K562 (cell line): Measurements from ENCODE around the gene SPON1. TPM values are rescaled to one million over a fixed set of nuclear protein-coding genes. Genes with fewer than 3 reads are reported as not detected.

ENCODE experiments used
- ATAC-seq: fragments of 200-7000 bp; cut with Tn5 transposase; 3 replicates; pipeline ENCODE4 v1.9.1; 2020; ENCODE audit warnings: moderate library complexity
- BruUV-seq: library from RNA; stranded (reverse); fragments of 400-500 nt; replicated peaks from 2 replicates; lab custom pipeline; 2021; lab: Mats Ljungman, UMichigan
- CTCF ChIA-PET: fragments of 300-600 bp; formaldehyde crosslinking; extraction: SDS; loops from one replicate; lab custom pipeline; 2021; ENCODE audit warnings: low intra/inter-chr PET ratio; lab: Yijun Ruan, JAX
- POLR2A ChIA-PET: fragments of 300-600, 350-650 bp; sonication (Branson Sonifier 250); formaldehyde crosslinking; extraction: SDS; loops from one replicate; lab custom pipeline; 2021; ENCODE audit warnings: antibody characterized with exemption, inconsistent platforms; lab: Yijun Ruan, JAX
- DNase-seq, 4 experiments: peaks; one replicate each; pipeline versions ENCODE4 v3.0.0 to v3.0.0-alpha.2; 2011 to 2018; ENCODE audit warnings: low spot score in 3 of 4, mixed read lengths in 3 of 4; ENCODE audit errors: extremely low read depth in 1 of 4
- FAIRE-seq: peaks from 2 replicates; lab custom pipeline; 2011; peaks lifted over from hg19 to GRCh38; lab: Jason Lieb, UNC
- H2AFZ ChIP-seq: 2 replicates; pipeline ENCODE4 v1.6.0; 2011; ENCODE audit warnings: low read depth, low read length, control low read depth, inconsistent platforms
- H3K27ac ChIP-seq: fragments of 200-600 bp; 3 replicates; pipeline ENCODE4 v1.8.0; 2011; ENCODE audit warnings: low read depth, mild to moderate bottlenecking, control low read depth, inconsistent platforms, low read length, moderate library complexity, mixed read lengths; ENCODE audit errors: extremely low read depth
- H3K27me3 ChIP-seq, 2 experiments: fragments of 300-600 bp in 1 of 2; 2 replicates in 1 of 2; 3 replicates in 1 of 2; pipeline versions ENCODE4 v1.6.0 to v1.8.0; 2011; ENCODE audit warnings: inconsistent platforms in 2 of 2, low read length in 2 of 2, mild to moderate bottlenecking in 1 of 2, mixed read lengths in 1 of 2, moderate library complexity in 1 of 2; ENCODE audit not compliant: control insufficient read depth in 2 of 2, insufficient read depth in 2 of 2
- H3K36me3 ChIP-seq: fragments of 300-600 bp; 3 replicates; pipeline ENCODE4 v1.8.0; 2011; ENCODE audit warnings: mild to moderate bottlenecking, low read length, inconsistent platforms; ENCODE audit not compliant: control insufficient read depth, insufficient read depth
- H3K4me1 ChIP-seq, 2 experiments: fragments of 200-600 bp in 1 of 2; replicated peaks in 1 of 2; 2 replicates in 1 of 2; 3 replicates in 1 of 2; pipeline versions ENCODE4 v1.5.1 to v1.8.0; 2011; ENCODE audit warnings: inconsistent platforms in 2 of 2, low read length in 2 of 2, mild to moderate bottlenecking in 1 of 2, mixed read lengths in 1 of 2, moderate library complexity in 1 of 2; ENCODE audit not compliant: control insufficient read depth in 2 of 2, insufficient read depth in 2 of 2
- H3K4me2 ChIP-seq: 2 replicates; pipeline ENCODE4 v1.6.1; 2011; ENCODE audit warnings: low read length, control low read depth, inconsistent platforms, mixed read lengths; ENCODE audit not compliant: insufficient read depth
- H3K4me3 ChIP-seq: fragments of 200-600 bp; sonication (generic), shearing (Covaris generic); 2 replicates; pipeline ENCODE4 v1.5.1; 2016; ENCODE audit warnings: control low read depth, inconsistent platforms
- H3K79me2 ChIP-seq: fragments of 200-600 bp; 3 replicates; pipeline ENCODE4 v1.8.0; 2011; ENCODE audit warnings: low read length, inconsistent platforms; ENCODE audit not compliant: control insufficient read depth, insufficient read depth
- H3K9ac ChIP-seq, 2 experiments: 2 replicates each; pipeline versions ENCODE4 v1.6.0 to v1.6.1; 2011; ENCODE audit warnings: low read depth in 2 of 2, low read length in 2 of 2, control low read depth in 1 of 2, inconsistent platforms in 1 of 2, mild to moderate bottlenecking in 1 of 2, mixed read lengths in 1 of 2; ENCODE audit not compliant: insufficient read depth in 1 of 2
- H3K9me1 ChIP-seq: one replicate; pipeline ENCODE4 v1.6.0; 2011; ENCODE audit warnings: inconsistent platforms, mild to moderate bottlenecking, low read length, moderate library complexity; ENCODE audit not compliant: control insufficient read depth, insufficient read depth
- H3K9me3 ChIP-seq: replicated peaks from 2 replicates; pipeline ENCODE4 v1.5.1; 2011; ENCODE audit warnings: low read depth, low read length, inconsistent platforms; ENCODE audit not compliant: control insufficient read depth, insufficient read depth
- H4K20me1 ChIP-seq: replicated peaks from 2 replicates; pipeline ENCODE4 v1.6.1; 2011; ENCODE audit warnings: low read length, inconsistent platforms, mixed read lengths; ENCODE audit not compliant: control insufficient read depth, insufficient read depth
- BRD4 ChIP-seq: fragments of 200-600 bp; sonication (generic); IDR thresholded peaks from 2 replicates; pipeline ENCODE4 v1.6.1; 2017; ENCODE audit warnings: inconsistent platforms
- EP400 ChIP-seq: fragments of 450-650 bp; IDR thresholded peaks from 2 replicates; pipeline ENCODE4 v1.6.1; 2017; ENCODE audit warnings: antibody characterized with exemption, mild to moderate bottlenecking, moderate library complexity
- FOXJ3 ChIP-seq: sonication (generic); formaldehyde crosslinking; IDR thresholded peaks from 2 replicates; pipeline ENCODE4 v1.4.0; 2020; ENCODE audit warnings: mild to moderate bottlenecking, missing genetic modification reagents
- MBD2 ChIP-seq: sonication (generic); IDR thresholded peaks from 2 replicates; pipeline ENCODE4 v1.6.1; 2016; ENCODE audit warnings: low read depth, borderline replicate concordance
- MEF2A ChIP-seq: IDR thresholded peaks from 2 replicates; pipeline ENCODE4 v1.6.1; 2011; ENCODE audit warnings: low read depth, mild to moderate bottlenecking, low read length, moderate library complexity; ENCODE audit not compliant: control insufficient read depth
- MEF2D ChIP-seq: conservative IDR thresholded peaks from 2 replicates; pipeline ENCODE4 v1.6.1; 2016; ENCODE audit warnings: low read depth, missing genetic modification characterization, missing compliant biosample characterization
- NFXL1 ChIP-seq: fragments of 450-650 bp; formaldehyde crosslinking; IDR thresholded peaks from 2 replicates; pipeline ENCODE4 v1.4.0; 2021; ENCODE audit warnings: mild to moderate bottlenecking
- PML ChIP-seq: IDR thresholded peaks from 2 replicates; pipeline ENCODE4 v1.6.1; 2012; ENCODE audit warnings: low read length, inconsistent platforms
- PURB ChIP-seq: sonication (generic); formaldehyde crosslinking; IDR thresholded peaks from 2 replicates; pipeline ENCODE4 v1.9.0; 2021; ENCODE audit warnings: low read depth, mild to moderate bottlenecking, missing genetic modification reagents
- RNF2 ChIP-seq: sonication (generic); IDR thresholded peaks from 2 replicates; pipeline ENCODE4 v1.6.1; 2016
- SMAD2 ChIP-seq: fragments of 150-350 bp; IDR thresholded peaks from 2 replicates; pipeline ENCODE4 v1.6.1; 2014; ENCODE audit warnings: low read depth, mild to moderate bottlenecking, low read length
- STAT5B ChIP-seq: fragments of 250-450 bp; sonication (Bioruptor Pico); IDR thresholded peaks from 2 replicates; pipeline ENCODE4 v1.8.0; 2021; ENCODE audit warnings: mild to moderate bottlenecking, inconsistent platforms
- ZFP36 ChIP-seq: fragments of 150-350 bp; IDR thresholded peaks from 2 replicates; pipeline ENCODE4 v1.6.1; 2018; ENCODE audit warnings: low read length, low read depth; ENCODE audit not compliant: partially characterized antibody
- ZNF76 ChIP-seq: fragments of 250-450 bp; sonication (Bioruptor Pico); IDR thresholded peaks from 2 replicates; pipeline ENCODE4 v1.4.0; 2020; ENCODE audit warnings: mild to moderate bottlenecking, moderate library complexity, borderline replicate concordance
- WGBS: fragments of 100-300 bp; shearing (Covaris generic); methylation state at CpG from one replicate; pipeline ENCODE4 v1.1.6; 2016; ENCODE audit warnings: low coverage, mixed read lengths; ENCODE audit not compliant: insufficient coverage; ENCODE audit errors: missing lambda C conversion rate; 5-methylcytosine and 5-hydroxymethylcytosine counted together
- in situ Hi-C: fragments of 300-500 bp; cut with MboI; formaldehyde crosslinking; loops from 4 replicates; pipeline ENCODE4 v1.15.0; 2018; ENCODE audit warnings: inconsistent platforms, mixed read lengths
- intact Hi-C: fragments of 100-400 bp; cut with micrococcal nuclease; formaldehyde crosslinking; loops from 2 replicates; pipeline ENCODE4 v1.14.2; 2022
- polyA plus RNA-seq, 8 experiments: library from polyadenylated mRNA; depleted of rRNA in 4 of 8; stranded (reverse) in 5 of 8; unstranded in 3 of 8; fragments of >200 nt; fragmentation: Nextera tagmentation in 2 of 8; fragmentation: Illumina TruSeq in 1 of 8; extraction: Ambion mirVana in 2 of 8; extraction: Trizol in 1 of 8; gene quantifications; 2 replicates each; pipeline versions ENCODE4 v1.2.1 to v1.2.3, GENCODE V29; 2011 to 2014; ENCODE audit warnings: inconsistent platforms in 1 of 8, missing spikeins in 1 of 8
- total RNA-seq, 7 experiments: library from RNA; depleted of rRNA in 6 of 7; stranded (reverse); fragments of >200 nt in 6 of 7; fragmentation: Illumina TruSeq in 2 of 7; extraction: Trizol in 2 of 7; gene quantifications; 2 replicates each; pipeline versions ENCODE4 v1.2.1 to v1.2.3, GENCODE V29; 2011 to 2021; ENCODE audit warnings: low replicate concordance in 1 of 7
- TF ChIP-seq, protein P1 (sequence below): fragments of 450-650 bp; formaldehyde crosslinking; IDR thresholded peaks from 2 replicates; pipeline ENCODE4 v1.4.0; 2020; ENCODE audit warnings: mild to moderate bottlenecking
- TF ChIP-seq, protein P2 (sequence below): conservative IDR thresholded peaks from 2 replicates; pipeline ENCODE4 v1.6.1; 2011; ENCODE audit warnings: low read depth, mild to moderate bottlenecking, low read length; ENCODE audit not compliant: control insufficient read depth
- TF ChIP-seq, protein P3 (sequence below): sonication (generic); formaldehyde crosslinking; IDR thresholded peaks from 2 replicates; pipeline ENCODE4 v1.9.0; 2022; ENCODE audit warnings: mild to moderate bottlenecking, missing genetic modification reagents

Gene SPON1
- total and polyA plus RNA-seq, 9 of the 15 experiments (the other 6 are each of a cell fraction or from before 2014, with no cell fraction given) = 0.04 to 0.06 TPM; not detected in 7

GRCh38 chr11:13926981-13927380 is 35.5 kb upstream of the SPON1 start:
- in situ Hi-C loops = no loop called here
- ATAC-seq = no peak
- FAIRE-seq = no peak

GRCh38 chr11:13927481-13927880 is 35.0 kb upstream of the SPON1 start:
- Histone ChIP-seq H3K4me2 (no peak overlapping the region), H2AFZ (no peak overlapping the region), H3K4me3 (no peak overlapping the region), H3K36me3 (no peaks in the 10 kb centered on the region), H3K9me3 (no peaks in the 10 kb centered on the region), H3K27me3 (no peaks in the 10 kb centered on the region), H3K4me1 (peaks cover 0 to 21% of the 10 kb centered on the region in 2 experiments; a peak in 3 of 5 replicates), H3K27ac (no peak overlapping the region), H4K20me1 (no peaks in the 10 kb centered on the region), H3K9ac (no peak overlapping the region), H3K79me2 (no peaks in the 10 kb centered on the region), H3K9me1 (no peaks in the 10 kb centered on the region)
- CTCF ChIA-PET = no interaction called here
- in situ Hi-C loops = no loop called here
- 83% methylated on average over 1 of the region's 1 CpG for WGBS
- no peak for DNase-seq
- no peak for FAIRE-seq
- ATAC-seq = no peak
- BruUV-seq = no TSS peak
- intact Hi-C loops = loop anchor here (5.0 kb wide), 1 partner anchor 55 kb away; no protein-coding TSS in a partner anchor
- POLR2A ChIA-PET = no interaction called here
- no peak for TF ChIP-seq STAT5B (CRISPR knock-in tag)
- no peak for TF ChIP-seq BRD4
- no peak for TF ChIP-seq PML
- TF ChIP-seq, protein P1, sequence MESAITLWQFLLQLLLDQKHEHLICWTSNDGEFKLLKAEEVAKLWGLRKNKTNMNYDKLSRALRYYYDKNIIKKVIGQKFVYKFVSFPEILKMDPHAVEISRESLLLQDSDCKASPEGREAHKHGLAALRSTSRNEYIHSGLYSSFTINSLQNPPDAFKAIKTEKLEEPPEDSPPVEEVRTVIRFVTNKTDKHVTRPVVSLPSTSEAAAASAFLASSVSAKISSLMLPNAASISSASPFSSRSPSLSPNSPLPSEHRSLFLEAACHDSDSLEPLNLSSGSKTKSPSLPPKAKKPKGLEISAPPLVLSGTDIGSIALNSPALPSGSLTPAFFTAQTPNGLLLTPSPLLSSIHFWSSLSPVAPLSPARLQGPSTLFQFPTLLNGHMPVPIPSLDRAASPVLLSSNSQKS (CRISPR knock-in tag) = no peak
- no peak for TF ChIP-seq ZFP36
- TF ChIP-seq EP400 = no peak
- no peak for TF ChIP-seq MBD2
- TF ChIP-seq, protein P2, sequence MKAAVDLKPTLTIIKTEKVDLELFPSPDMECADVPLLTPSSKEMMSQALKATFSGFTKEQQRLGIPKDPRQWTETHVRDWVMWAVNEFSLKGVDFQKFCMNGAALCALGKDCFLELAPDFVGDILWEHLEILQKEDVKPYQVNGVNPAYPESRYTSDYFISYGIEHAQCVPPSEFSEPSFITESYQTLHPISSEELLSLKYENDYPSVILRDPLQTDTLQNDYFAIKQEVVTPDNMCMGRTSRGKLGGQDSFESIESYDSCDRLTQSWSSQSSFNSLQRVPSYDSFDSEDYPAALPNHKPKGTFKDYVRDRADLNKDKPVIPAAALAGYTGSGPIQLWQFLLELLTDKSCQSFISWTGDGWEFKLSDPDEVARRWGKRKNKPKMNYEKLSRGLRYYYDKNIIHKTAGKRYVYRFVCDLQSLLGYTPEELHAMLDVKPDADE = no peak
- no peak for TF ChIP-seq MEF2A
- TF ChIP-seq NFXL1 (CRISPR knock-in tag) = no peak
- TF ChIP-seq FOXJ3 (CRISPR knock-in tag) = no peak
- TF ChIP-seq RNF2 = no peak

More at GRCh38 chr11:13926981-13927380, 35.5 kb upstream of the SPON1 start:
- Histone ChIP-seq H3K9me1 (no peaks in the 10 kb centered on the region), H3K4me2 (no peak overlapping the region), H2AFZ (no peak overlapping the region), H3K79me2 (no peaks in the 10 kb centered on the region), H3K9me3 (no peaks in the 10 kb centered on the region), H3K4me1 (peaks cover 0 to 21% of the 10 kb centered on the region in 2 experiments; a peak in 3 of 5 replicates), H3K27ac (no peak overlapping the region), H4K20me1 (no peaks in the 10 kb centered on the region), H3K36me3 (no peaks in the 10 kb centered on the region), H3K4me3 (no peak overlapping the region), H3K27me3 (no peaks in the 10 kb centered on the region), H3K9ac (no peak overlapping the region)
- DNase-seq = no peak
- 24% methylated on average over 2 of the region's 3 CpGs for WGBS
- intact Hi-C loops = loop anchor here (5.0 kb wide), 1 partner anchor 55 kb away; no protein-coding TSS in a partner anchor
- TF ChIP-seq PURB (CRISPR knock-in tag) = no peak
- TF ChIP-seq SMAD2 = no peak
- TF ChIP-seq MEF2D (tag) = no peak
- TF ChIP-seq ZNF76 (CRISPR knock-in tag) = no peak
- TF ChIP-seq, protein P3, sequence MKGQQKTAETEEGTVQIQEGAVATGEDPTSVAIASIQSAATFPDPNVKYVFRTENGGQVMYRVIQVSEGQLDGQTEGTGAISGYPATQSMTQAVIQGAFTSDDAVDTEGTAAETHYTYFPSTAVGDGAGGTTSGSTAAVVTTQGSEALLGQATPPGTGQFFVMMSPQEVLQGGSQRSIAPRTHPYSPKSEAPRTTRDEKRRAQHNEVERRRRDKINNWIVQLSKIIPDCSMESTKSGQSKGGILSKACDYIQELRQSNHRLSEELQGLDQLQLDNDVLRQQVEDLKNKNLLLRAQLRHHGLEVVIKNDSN (CRISPR knock-in tag) = no peak
- BruUV-seq = no TSS peak
- ChIA-PET POLR2A (interaction anchor here (0.9 kb wide), 1 partner anchor 332 kb away, joined by 4 read pairs; no protein-coding TSS in a partner anchor), CTCF (no interaction called here)
